Measurements from ENCODE around the gene STN1.

Gene STN1

GRCh38 chr10:103894441-103894864 is 23.5 kb downstream of the STN1 start:
- no peak for DNase-seq (ENCODE audit: low spot score)

- no peak for DNase-seq (ENCODE audit: low spot score)
Measured at GRCh38 chr10:103893817-103894216, 24.2 kb downstream of the STN1 start.

DNA sequence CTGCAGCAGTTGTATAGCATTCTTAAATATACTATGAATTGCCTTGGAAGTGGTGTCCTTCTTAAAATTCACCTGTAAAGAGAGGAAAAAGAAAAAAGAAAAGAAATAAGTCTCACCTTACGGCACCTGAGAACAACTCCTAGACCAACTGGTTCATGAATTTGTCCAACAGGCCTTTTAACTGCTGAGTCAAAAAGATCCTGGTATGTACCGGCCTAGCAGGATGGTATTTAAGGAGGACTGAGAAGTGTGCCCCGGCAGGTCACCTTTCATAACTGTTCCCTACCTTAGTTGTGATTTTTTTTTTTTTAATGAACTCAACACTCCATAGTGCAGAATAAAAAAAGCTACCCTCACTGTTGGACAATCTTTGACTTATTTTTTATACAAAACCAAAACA is 25.8 kb downstream of the STN1 start:
- no peak for DNase-seq (ENCODE audit: low spot score)

- DNase-seq (ENCODE audit: low spot score), result no peak
Measured at GRCh38 chr10:103890688-103891087, 27.3 kb downstream of the STN1 start.

GRCh38 chr10:103890194-103890658 is 27.8 kb downstream of the STN1 start:
- DNase-seq (ENCODE audit: low spot score), result peak; percentile 59

DNA sequence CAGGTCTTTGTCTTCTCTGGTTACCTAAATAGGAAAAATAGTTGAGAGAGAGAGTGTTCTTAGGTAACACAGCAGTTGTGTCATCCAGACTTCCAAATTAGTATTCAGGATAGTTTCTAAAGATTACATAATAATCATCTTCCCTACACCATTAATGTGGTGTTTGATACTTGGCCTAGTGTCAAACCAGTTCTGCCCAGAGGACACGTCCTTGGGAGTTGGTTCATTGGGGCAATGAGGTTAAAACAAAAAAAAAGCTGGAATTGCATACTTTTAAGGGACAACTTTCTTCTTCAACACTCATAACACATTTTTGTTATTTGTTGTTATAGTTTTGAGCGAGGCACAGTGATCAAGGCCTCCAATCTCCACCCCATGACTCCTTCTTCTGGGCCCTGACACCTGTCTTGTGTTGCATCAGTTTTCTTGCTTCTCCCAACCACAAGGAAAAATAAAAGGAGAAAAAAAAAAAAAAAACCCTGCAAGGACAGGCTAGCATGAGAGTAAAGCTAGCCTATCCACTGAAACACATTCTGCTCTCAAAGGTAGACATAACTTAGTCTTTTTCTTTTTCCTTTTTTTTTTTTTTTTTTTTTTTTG is 28.8 kb downstream of the STN1 start:
- no peak for DNase-seq (ENCODE audit: low spot score)

GRCh38 chr10:103888113-103888841 is 29.7 kb downstream of the STN1 start:
- DNase-seq (ENCODE audit: low spot score), result peak; percentile 73

GRCh38 chr10:103885617-103886016 is 32.4 kb downstream of the STN1 start:
- no peak for DNase-seq (ENCODE audit: low spot score)

DNA sequence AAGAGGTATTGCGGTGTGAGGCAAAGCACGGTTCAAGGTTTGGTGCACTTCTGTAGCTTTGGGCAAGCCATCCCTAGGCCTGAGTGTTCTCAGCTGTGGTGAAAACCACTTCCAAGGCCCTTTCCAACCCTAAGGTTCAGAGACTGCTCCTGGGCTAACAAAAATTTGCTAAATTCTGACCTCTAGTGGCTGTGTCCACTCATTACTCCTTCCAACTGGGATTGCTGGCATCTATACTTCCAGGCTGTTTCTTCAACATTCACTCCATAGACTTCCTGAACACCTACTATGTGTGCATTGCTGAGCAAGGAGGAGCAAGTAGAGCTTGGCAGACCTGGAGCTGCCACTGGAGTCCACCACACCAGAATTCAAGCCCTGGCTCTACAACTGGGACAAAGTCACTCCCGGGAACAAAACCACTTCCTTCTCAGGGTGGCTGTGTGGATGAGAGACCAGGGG is 33.3 kb downstream of the STN1 start:
- peak; percentile 37 for DNase-seq (ENCODE audit: low spot score)

- no peak for DNase-seq (ENCODE audit: low spot score)
Measured at GRCh38 chr10:103882285-103883007, 35.5 kb downstream of the STN1 start.

DNA sequence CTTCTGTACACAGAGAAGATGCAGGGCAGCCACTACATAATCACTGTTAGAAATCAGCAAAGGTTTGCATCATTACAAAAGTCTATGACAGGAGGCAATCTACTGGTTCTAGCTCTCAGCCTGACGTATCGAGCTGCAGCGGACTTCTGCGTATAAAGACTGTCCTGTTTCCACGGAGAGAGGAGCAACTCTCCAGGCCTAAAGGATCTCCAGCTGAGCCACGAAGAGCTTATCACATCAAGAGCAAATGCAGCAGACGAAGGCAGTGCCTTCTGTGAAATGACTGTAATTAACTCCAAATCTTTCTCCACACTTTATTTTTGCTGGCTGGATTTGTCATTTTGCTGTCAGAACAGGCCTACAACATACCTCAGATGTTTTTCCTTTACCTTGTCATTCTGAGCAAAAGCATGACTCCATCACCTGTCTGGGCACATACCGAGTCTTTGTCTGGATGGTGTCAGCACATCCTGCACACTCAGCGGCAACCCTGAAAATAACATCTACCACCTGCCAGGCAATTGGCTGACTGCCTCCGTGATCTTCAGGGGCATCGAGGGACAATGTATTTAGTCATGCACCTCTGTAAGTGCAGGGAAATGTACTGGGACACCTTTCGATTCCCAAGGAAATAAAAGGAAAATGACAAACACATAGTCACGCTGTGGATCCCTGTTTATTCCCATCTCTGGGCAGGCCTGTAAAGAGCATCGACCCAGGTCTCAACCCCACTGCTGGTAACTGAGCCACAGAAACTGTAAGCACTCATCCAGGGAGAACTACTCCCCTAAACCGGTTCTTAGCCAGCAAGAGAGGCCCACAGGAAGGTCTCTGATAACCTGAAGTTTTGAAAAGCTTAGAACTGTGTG is 36.3 kb downstream of the STN1 start:
- no peak for DNase-seq (ENCODE audit: low spot score)

DNA sequence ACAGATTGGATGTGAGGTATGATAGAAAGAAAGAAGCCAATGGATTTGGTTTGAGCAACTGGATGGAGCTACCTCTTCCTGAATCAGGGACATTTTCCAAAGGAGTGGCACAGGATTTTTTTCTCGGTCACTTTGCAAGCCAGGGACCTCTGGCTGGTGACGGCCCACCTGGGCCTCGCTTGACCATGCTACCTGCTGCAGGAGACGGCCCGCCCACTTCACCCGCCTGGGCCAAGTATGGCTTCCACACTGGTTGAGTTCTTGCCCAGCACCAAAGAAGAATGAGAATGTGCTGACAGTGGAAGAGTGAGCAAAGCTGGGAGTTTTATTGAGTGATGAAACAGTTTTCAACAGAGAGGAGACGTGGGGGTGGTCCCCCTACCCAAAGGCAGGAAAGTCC is 38.2 kb downstream of the STN1 start:
- DNase-seq (ENCODE audit: low spot score), result no peak

DNA sequence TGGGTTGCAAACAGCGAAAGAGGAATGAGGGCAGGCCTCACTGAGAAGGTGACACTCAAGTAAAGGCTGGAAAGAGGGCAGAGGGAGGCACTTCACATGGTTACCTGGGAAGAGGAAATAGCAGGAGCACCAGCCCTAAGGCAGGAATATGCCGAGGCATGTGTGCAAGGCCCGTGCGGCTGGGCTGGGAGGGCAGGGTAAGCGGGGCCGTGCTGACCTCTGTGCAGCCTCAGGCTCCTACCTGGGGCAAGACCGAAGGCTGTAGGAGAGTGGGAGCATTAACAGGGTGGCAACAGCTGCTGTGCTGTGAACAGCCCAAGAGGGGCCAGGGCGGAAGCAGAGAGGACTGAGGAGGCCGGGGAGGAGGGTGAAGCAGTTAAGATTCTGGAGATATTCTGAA is 38.6 kb downstream of the STN1 start:
- DNase-seq (ENCODE audit: low spot score), result no peak

DNA sequence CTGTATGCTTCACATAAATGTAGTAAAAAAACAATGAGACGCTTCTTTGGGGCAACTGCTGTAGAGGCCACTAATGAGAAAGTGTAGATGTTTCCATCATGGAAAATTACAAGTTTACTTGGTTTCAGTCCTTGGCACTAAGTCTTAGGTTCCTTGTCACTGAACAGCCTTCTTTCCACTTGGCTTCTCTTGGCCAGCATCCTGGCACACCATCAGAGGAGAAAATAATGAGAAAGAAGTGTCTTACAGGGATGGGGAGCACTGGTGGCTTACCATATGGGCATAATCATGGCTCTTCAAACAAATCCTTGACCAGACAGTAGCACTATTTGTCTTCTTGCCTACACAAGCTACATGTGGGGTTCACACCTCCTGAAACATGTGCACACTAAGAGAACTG is 40.1 kb downstream of the STN1 start:
- DNase-seq (ENCODE audit: low spot score), result no peak

GRCh38 chr10:103876155-103876554 is 41.8 kb downstream of the STN1 start:
- DNase-seq (ENCODE audit: low spot score), result no peak

- no peak for DNase-seq (ENCODE audit: low spot score)
Measured at GRCh38 chr10:103874730-103875129, 43.3 kb downstream of the STN1 start.

- no peak for DNase-seq (ENCODE audit: low spot score)
Measured at GRCh38 chr10:103872137-103872931, 45.6 kb downstream of the STN1 start.

GRCh38 chr10:103871006-103871405 is 47.0 kb downstream of the STN1 start:
- no peak for DNase-seq (ENCODE audit: low spot score)

GRCh38 chr10:103870516-103870915 is 47.5 kb downstream of the STN1 start:
- no peak for DNase-seq (ENCODE audit: low spot score)

DNA sequence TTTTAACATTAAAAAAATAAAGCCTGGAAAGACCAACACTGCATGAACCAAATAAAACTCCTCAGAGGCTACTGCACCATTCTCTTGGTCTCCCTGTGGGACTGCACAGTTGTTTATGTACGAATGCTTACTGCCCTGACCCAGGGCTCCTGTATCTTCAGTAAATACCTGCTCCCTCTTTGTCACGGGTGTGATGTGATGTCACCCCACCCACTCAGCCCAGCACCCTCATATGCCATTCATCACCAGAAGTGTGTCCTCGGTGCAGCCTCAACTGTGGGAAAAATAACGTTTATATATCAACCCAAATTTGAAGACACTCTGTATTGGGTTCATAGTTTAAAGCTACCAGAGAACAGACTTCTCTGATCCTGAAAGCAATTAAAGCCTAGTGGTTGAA is 48.6 kb downstream of the STN1 start:
- DNase-seq (ENCODE audit: low spot score), result no peak

- no peak for DNase-seq (ENCODE audit: low spot score)
Measured at GRCh38 chr10:103868200-103868599, 49.8 kb downstream of the STN1 start.

All from CD4-positive, alpha-beta T cell treated with Interleukin-15 for 4 hours (primary cell).